Psoas muscle (tissue), 8 donors: ENCODE measurements around the gene PRR23E. TPM values are rescaled to one million over a fixed set of nuclear protein-coding genes. Genes with fewer than 3 reads are reported as not detected.

Experiments
- ATAC-seq, 4 donors: fragments of 200-7000 bp; cut with Tn5 transposase; one replicate each; pipeline ENCODE4 v1.9.1; 2020; ENCODE audit warnings: moderate library complexity in 3 of 4, mild to moderate bottlenecking in 2 of 4
- DNase-seq, 2 donors: peaks; one replicate each; pipeline ENCODE4 v3.0.0-alpha.2; 2020
- H3K27ac ChIP-seq: fragments of 200-600 bp; one replicate; pipeline ENCODE4 v1.8.0; 2022
- H3K27me3 ChIP-seq, 3 donors: fragments of 200-600 bp in 1 of 3; one replicate each; pipeline versions ENCODE4 v1.6.1 to v1.8.0; 2013 to 2022; ENCODE audit warnings: low read length in 2 of 3, mild to moderate bottlenecking in 2 of 3, moderate library complexity in 1 of 3; ENCODE audit not compliant: insufficient read depth in 3 of 3
- H3K36me3 ChIP-seq, 2 donors: fragments of 200-600 bp in 1 of 2; one replicate each; pipeline versions ENCODE4 v1.6.1 to v1.8.0; 2013 to 2022; ENCODE audit warnings: low read depth in 1 of 2, mild to moderate bottlenecking in 1 of 2, moderate library complexity in 1 of 2; ENCODE audit not compliant: insufficient read depth in 1 of 2
- H3K4me1 ChIP-seq: fragments of 200-600 bp; one replicate; pipeline ENCODE4 v1.8.0; 2022
- H3K4me3 ChIP-seq: fragments of 200-600 bp; one replicate; pipeline ENCODE4 v1.8.0; 2022; ENCODE audit warnings: mild to moderate bottlenecking
- H3K9me3 ChIP-seq: fragments of 200-600 bp; one replicate; pipeline ENCODE4 v1.8.0; 2022
- CTCF ChIP-seq: fragments of 200-600 bp; IDR thresholded peaks from one replicate; pipeline ENCODE4 v1.8.0; 2022; ENCODE audit warnings: antibody characterized with exemption
- WGBS, 3 donors: extraction: QIAGEN DNeasy Blood & Tissue Kit; methylation state at CpG; one replicate each; pipeline versions ENCODE4 v1.1.6 to v1.1.7; 2013; 5-methylcytosine and 5-hydroxymethylcytosine counted together
- intact Hi-C, 2 donors: fragments of 100-400 bp; cut with DNase I; formaldehyde crosslinking; loops; one replicate each; pipeline versions ENCODE4 v1.11.0 to v1.14.2; 2022
- polyA plus RNA-seq, 3 donors: library from polyadenylated mRNA; stranded (reverse); fragments of 200-250 nt; gene quantifications; one replicate each; pipeline ENCODE4 v1.2.3, GENCODE V29; 2013
- total RNA-seq, 4 donors: library from RNA; stranded (reverse); fragmentation: NEBNext Ultra II Directional in 2 of 4; extraction: Animal tissue kit (Norgen Biotek cat#: 25700) in 2 of 4; gene quantifications; one replicate each; pipeline versions ENCODE4 v1.2.1 to v1.2.4, GENCODE V29; 2021 to 2023
- donor health status: healthy with polysubstance abuse.
- donor health status: DM: no; HTN: no; CAD: no; lungs with moderate emphysema.
- donor health status: Bipolar disorder and iron deficiency.
- donor health status: healthy.
- donor health status: DM: yes; HTN: yes; CAD: no.
- donor health status: DM: no; HTN: no; CAD: no.
- donor health status: DM: no; HTN: no; CAD: no.
- donor health status: DM: yes; HTN: yes; CAD: no.

Gene PRR23E
- total and polyA plus RNA-seq, 7 donors: not detected

GRCh38 chr3:127161973-127162579 is 30.9 kb upstream of the PRR23E start:
- DNase-seq (no peak), ATAC-seq (no peak)
- Histone ChIP-seq H3K27ac (no peak overlapping the region), H3K4me1 (no peaks in the 10 kb centered on the region), H3K4me3 (no peak overlapping the region), H3K9me3 (no peaks in the 10 kb centered on the region), H3K36me3 (no peaks in the 10 kb centered on the region), H3K27me3 (peaks cover 0 to 8% (median 2%) of the 10 kb centered on the region in 3 donors)
- intact Hi-C loops: no loop called here
- WGBS, 3 donors: 65 to 91% (median 91%) methylated on average over 2 of the region's 2 CpGs
- TF ChIP-seq CTCF: no peak

- Histone ChIP-seq H3K36me3 (no peaks in the 10 kb centered on the region), H3K4me1 (peaks cover 7% of the 10 kb centered on the region), H3K9me3 (no peaks in the 10 kb centered on the region), H3K27ac (no peak overlapping the region), H3K4me3 (no peak overlapping the region), H3K27me3 (peaks cover 0 to 2% (median 0%) of the 10 kb centered on the region in 3 donors)
- 38 to 41% (median 39%) methylated on average over 15 of the region's 15 CpGs for WGBS, 3 donors
- peak in 1 of 2 donors; percentile 42 for DNase-seq
- no peak for TF ChIP-seq CTCF
- intact Hi-C loops: no loop called here
- no peak for ATAC-seq
Measured at GRCh38 chr3:127162947-127163645, 29.8 kb upstream of the PRR23E start.

GRCh38 chr3:127164615-127165014 is 28.3 kb upstream of the PRR23E start:
- Histone ChIP-seq H3K4me3 (no peak overlapping the region), H3K9me3 (no peaks in the 10 kb centered on the region), H3K4me1 (peaks cover 18% of the 10 kb centered on the region), H3K27ac (no peak overlapping the region), H3K36me3 (no peaks in the 10 kb centered on the region), H3K27me3 (no peaks in the 10 kb centered on the region)
- intact Hi-C loops: no loop called here
- no peak for DNase-seq
- no peak for TF ChIP-seq CTCF
- no peak for ATAC-seq
- WGBS, 3 donors: 58 to 71% (median 62%) methylated on average over 5 of the region's 5 CpGs

GRCh38 chr3:127165036-127165435 is 27.9 kb upstream of the PRR23E start:
- no peak for TF ChIP-seq CTCF
- DNase-seq: no peak
- Histone ChIP-seq H3K9me3 (no peaks in the 10 kb centered on the region), H3K36me3 (no peaks in the 10 kb centered on the region), H3K27me3 (no peaks in the 10 kb centered on the region), H3K4me1 (peaks cover 18% of the 10 kb centered on the region), H3K27ac (no peak overlapping the region), H3K4me3 (no peak overlapping the region)
- ATAC-seq: no peak
- 88 to 94% (median 90%) methylated on average over 2 of the region's 2 CpGs for WGBS, 3 donors
- intact Hi-C loops: no loop called here
